Measurements from ENCODE around the gene POU4F1. TPM values are rescaled to one million over a fixed set of nuclear protein-coding genes. Genes with fewer than 3 reads are reported as not detected.
"Not testable (repeated sequence)": the region's sequence is repeated elsewhere in the genome, so short reads cannot be mapped to it uniquely, and the experiment has no call there.

POU4F1 gene
- total RNA-seq (2014; rRNA removed; shearing (Covaris generic); ENCODE audit: low replicate concordance), result not detected in 2 replicates

GRCh38 chr13:78603240-78603957 lies at the start of gene POU4F1:
TSS of gene POU4F1 (minus strand) at chr13:78603552. CDS start at chr13:78603326, 226 bp downstream.
- Histone ChIP-seq H2AFZ (ENCODE audit: low read length) (no peak within 1 kb of the TSS), H3K4me2 (ENCODE audit: low read depth, low read length, poor library complexity, severe bottlenecking) (no peak within 1 kb of the TSS), H3K4me1 (ENCODE audit: low read length) (peaks cover 6% of the 10 kb centered on the region)

GRCh38 chr13:78652651-78653050 lies 49.3 kb upstream of the POU4F1 start:
- peaks cover 98% of the 10 kb centered on the region for H3K79me2 ChIP-seq (ENCODE audit: low read length)
- H2AFZ ChIP-seq (ENCODE audit: low read length), result no peak overlapping the region
- no peaks in the 10 kb centered on the region for H3K27me3 ChIP-seq (ENCODE audit: low read length)
- H3K36me3 ChIP-seq (ENCODE audit: insufficient read depth, low read length), result no peaks in the 10 kb centered on the region; the same call in 1 of the 2 replicates
- H3K27ac ChIP-seq (ENCODE audit: low read length), result no peak overlapping the region
- no peak for DNase-seq
- H3K4me3 ChIP-seq (ENCODE audit: low read length), result no peak overlapping the region
- H3K9me2 ChIP-seq (replicated peaks; ENCODE audit: insufficient read depth, low read length), result no peaks in the 10 kb centered on the region
- H3K4me1 ChIP-seq (ENCODE audit: low read length), result peaks cover 55% of the 10 kb centered on the region
- H3K9me3 ChIP-seq (ENCODE audit: low read length), result no peaks in the 10 kb centered on the region
- no peak overlapping the region for H3K4me2 ChIP-seq (ENCODE audit: low read depth, low read length, poor library complexity, severe bottlenecking)
- peaks cover 73% of the 10 kb centered on the region for H4K20me1 ChIP-seq (ENCODE audit: insufficient read depth, low read depth, low read length)
- H3K9ac ChIP-seq (ENCODE audit: low read length), result no peak overlapping the region

More at GRCh38 chr13:78603240-78603957, at the start of gene POU4F1:
- H3K27ac ChIP-seq (ENCODE audit: low read length), result no peak within 1 kb of the TSS
- no peak for DNase-seq
- H3K79me2 ChIP-seq (ENCODE audit: low read length), result no peaks in the 10 kb centered on the region
- no peaks in the 10 kb centered on the region for H3K36me3 ChIP-seq (ENCODE audit: insufficient read depth, low read length)
- H4K20me1 ChIP-seq (ENCODE audit: insufficient read depth, low read depth, low read length), result no peaks in the 10 kb centered on the region
- H3K27me3 ChIP-seq (ENCODE audit: low read length), result no peaks in the 10 kb centered on the region
- no peak within 1 kb of the TSS for H3K4me3 ChIP-seq (ENCODE audit: low read length)
- no peak within 1 kb of the TSS for H3K9ac ChIP-seq (ENCODE audit: low read length)
- H3K9me2 ChIP-seq (replicated peaks; ENCODE audit: insufficient read depth, low read length), result no peaks in the 10 kb centered on the region
- no peaks in the 10 kb centered on the region for H3K9me3 ChIP-seq (ENCODE audit: low read length)

- Histone ChIP-seq H3K9ac (ENCODE audit: low read length) (no peak overlapping the region), H2AFZ (ENCODE audit: low read length) (no peak overlapping the region), H3K4me2 (ENCODE audit: low read depth, low read length, poor library complexity, severe bottlenecking) (no peak overlapping the region), H4K20me1 (ENCODE audit: insufficient read depth, low read depth, low read length) (peaks cover 71% of the 10 kb centered on the region), H3K9me2 (replicated peaks; ENCODE audit: insufficient read depth, low read length) (no peaks in the 10 kb centered on the region), H3K9me3 (ENCODE audit: low read length) (no peaks in the 10 kb centered on the region), H3K4me1 (ENCODE audit: low read length) (peaks cover 42% of the 10 kb centered on the region), H3K4me3 (ENCODE audit: low read length) (no peak overlapping the region), H3K79me2 (ENCODE audit: low read length) (peaks cover 100% of the 10 kb centered on the region), H3K27ac (ENCODE audit: low read length) (no peak overlapping the region), H3K36me3 (ENCODE audit: insufficient read depth, low read length) (no peaks in the 10 kb centered on the region; the same call in 1 of the 2 replicates), H3K27me3 (ENCODE audit: low read length) (no peaks in the 10 kb centered on the region)
- no peak for DNase-seq
Measured at GRCh38 chr13:78650717-78651083, 47.3 kb upstream of the POU4F1 start.

- H2AFZ ChIP-seq (ENCODE audit: low read length), result no peak overlapping the region
- no peaks in the 10 kb centered on the region for H3K9me3 ChIP-seq (ENCODE audit: low read length)
- H3K36me3 ChIP-seq (ENCODE audit: insufficient read depth, low read length), result no peaks in the 10 kb centered on the region; the same call in 1 of the 2 replicates
- H3K79me2 ChIP-seq (ENCODE audit: low read length), result peaks cover 100% of the 10 kb centered on the region
- peaks cover 37% of the 10 kb centered on the region for H3K4me1 ChIP-seq (ENCODE audit: low read length)
- peaks cover 67% of the 10 kb centered on the region for H4K20me1 ChIP-seq (ENCODE audit: insufficient read depth, low read depth, low read length)
- no peak for DNase-seq
- no peak overlapping the region for H3K9ac ChIP-seq (ENCODE audit: low read length)
- no peaks in the 10 kb centered on the region for H3K27me3 ChIP-seq (ENCODE audit: low read length)
- no peak overlapping the region for H3K27ac ChIP-seq (ENCODE audit: low read length)
- no peak overlapping the region for H3K4me3 ChIP-seq (ENCODE audit: low read length)
- no peaks in the 10 kb centered on the region for H3K9me2 ChIP-seq (replicated peaks; ENCODE audit: insufficient read depth, low read length)
- no peak overlapping the region for H3K4me2 ChIP-seq (ENCODE audit: low read depth, low read length, poor library complexity, severe bottlenecking)
Measured at GRCh38 chr13:78649997-78650716, 46.8 kb upstream of the POU4F1 start.

GRCh38 chr13:78647109-78647678 lies 43.8 kb upstream of the POU4F1 start:
- H3K79me2 ChIP-seq (ENCODE audit: low read length), result peaks cover 98% of the 10 kb centered on the region

GRCh38 chr13:78638216-78638615 lies 34.9 kb upstream of the POU4F1 start:
- Histone ChIP-seq H4K20me1 (ENCODE audit: insufficient read depth, low read depth, low read length) (peaks cover 3% of the 10 kb centered on the region; the same call in 1 of the 2 replicates), H3K4me1 (ENCODE audit: low read length) (peaks cover 23% of the 10 kb centered on the region), H3K27ac (ENCODE audit: low read length) (no peak overlapping the region), H2AFZ (ENCODE audit: low read length) (no peak overlapping the region), H3K9me2 (replicated peaks; ENCODE audit: insufficient read depth, low read length) (no peaks in the 10 kb centered on the region), H3K4me3 (ENCODE audit: low read length) (no peak overlapping the region), H3K27me3 (ENCODE audit: low read length) (no peaks in the 10 kb centered on the region), H3K36me3 (ENCODE audit: insufficient read depth, low read length) (peaks cover 59% of the 10 kb centered on the region), H3K4me2 (ENCODE audit: low read depth, low read length, poor library complexity, severe bottlenecking) (no peak overlapping the region), H3K79me2 (ENCODE audit: low read length) (peaks cover 73% of the 10 kb centered on the region), H3K9ac (ENCODE audit: low read length) (no peak overlapping the region), H3K9me3 (ENCODE audit: low read length) (no peaks in the 10 kb centered on the region)
- DNase-seq, result no peak

More at GRCh38 chr13:78647109-78647678, 43.8 kb upstream of the POU4F1 start:
- H3K27ac ChIP-seq (ENCODE audit: low read length); H3K9me2 ChIP-seq (replicated peaks; ENCODE audit: insufficient read depth, low read length); H3K9ac ChIP-seq (ENCODE audit: low read length); H3K9me3 ChIP-seq (ENCODE audit: low read length); H3K27me3 ChIP-seq (ENCODE audit: low read length); H3K4me2 ChIP-seq (ENCODE audit: low read depth, low read length, poor library complexity, severe bottlenecking); H3K4me3 ChIP-seq (ENCODE audit: low read length); DNase-seq; H2AFZ ChIP-seq (ENCODE audit: low read length): not testable (repeated sequence)
- H4K20me1 ChIP-seq (ENCODE audit: insufficient read depth, low read depth, low read length), result peaks cover 47% of the 10 kb centered on the region; the same call in 1 of the 2 replicates
- peaks cover 23% of the 10 kb centered on the region for H3K4me1 ChIP-seq (ENCODE audit: low read length)
- H3K36me3 ChIP-seq (ENCODE audit: insufficient read depth, low read length), result peaks cover 17% of the 10 kb centered on the region

GRCh38 chr13:78636495-78636894 lies 33.1 kb upstream of the POU4F1 start:
- Histone ChIP-seq H3K27ac (ENCODE audit: low read length) (no peak overlapping the region), H3K9me2 (replicated peaks; ENCODE audit: insufficient read depth, low read length) (no peaks in the 10 kb centered on the region), H3K9ac (ENCODE audit: low read length) (no peak overlapping the region), H4K20me1 (ENCODE audit: insufficient read depth, low read depth, low read length) (0 out of 2 replicates have a peak, but pooled peaks cover 3% of the 10 kb centered on the region), H3K36me3 (ENCODE audit: insufficient read depth, low read length) (peaks cover 65% of the 10 kb centered on the region; the same call in 1 of the 2 replicates), H3K79me2 (ENCODE audit: low read length) (peaks cover 76% of the 10 kb centered on the region), H3K9me3 (ENCODE audit: low read length) (no peaks in the 10 kb centered on the region), H2AFZ (ENCODE audit: low read length) (no peak overlapping the region), H3K4me2 (ENCODE audit: low read depth, low read length, poor library complexity, severe bottlenecking) (no peak overlapping the region), H3K4me3 (ENCODE audit: low read length) (no peak overlapping the region), H3K4me1 (ENCODE audit: low read length) (peaks cover 23% of the 10 kb centered on the region), H3K27me3 (ENCODE audit: low read length) (no peaks in the 10 kb centered on the region)
- DNase-seq, result peak; percentile 47

GRCh38 chr13:78632996-78633395 lies 29.6 kb upstream of the POU4F1 start:
- DNase-seq, result no peak
- Histone ChIP-seq H3K79me2 (ENCODE audit: low read length) (peaks cover 86% of the 10 kb centered on the region), H3K9ac (ENCODE audit: low read length) (no peak overlapping the region), H3K27me3 (ENCODE audit: low read length) (no peaks in the 10 kb centered on the region), H3K27ac (ENCODE audit: low read length) (no peak overlapping the region), H3K9me2 (replicated peaks; ENCODE audit: insufficient read depth, low read length) (no peaks in the 10 kb centered on the region), H3K4me1 (ENCODE audit: low read length) (peaks cover 16% of the 10 kb centered on the region), H3K36me3 (ENCODE audit: insufficient read depth, low read length) (peaks cover 51% of the 10 kb centered on the region; the same call in 1 of the 2 replicates), H3K4me2 (ENCODE audit: low read depth, low read length, poor library complexity, severe bottlenecking) (no peak overlapping the region), H4K20me1 (ENCODE audit: insufficient read depth, low read depth, low read length) (no peaks in the 10 kb centered on the region), H3K9me3 (ENCODE audit: low read length) (no peaks in the 10 kb centered on the region), H2AFZ (ENCODE audit: low read length) (no peak overlapping the region), H3K4me3 (ENCODE audit: low read length) (no peak overlapping the region)
